ENCODE results near the gene DDX31.

The DDX31 gene

DNA sequence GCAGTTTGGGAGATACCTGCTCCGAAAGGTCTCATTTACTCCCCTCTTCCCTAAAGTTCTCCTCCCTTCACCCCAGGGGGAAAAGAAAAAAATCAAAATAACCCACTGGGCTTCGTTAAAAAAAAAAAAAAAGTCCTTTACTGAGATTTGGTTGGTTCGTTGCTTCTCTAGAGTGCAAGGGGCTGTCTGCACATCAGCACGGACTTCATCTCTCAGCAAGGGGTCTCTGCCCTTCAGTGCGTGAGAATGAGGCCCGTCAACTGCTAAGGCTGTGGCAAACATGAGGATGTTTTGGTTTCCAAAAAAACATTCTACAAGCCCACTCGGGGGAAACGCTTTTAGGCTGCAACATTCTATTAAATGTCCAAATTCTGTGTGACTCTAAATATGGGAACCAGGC is 77.3 kb downstream of the DDX31 start:
- ATAC-seq, result no peak

DNA sequence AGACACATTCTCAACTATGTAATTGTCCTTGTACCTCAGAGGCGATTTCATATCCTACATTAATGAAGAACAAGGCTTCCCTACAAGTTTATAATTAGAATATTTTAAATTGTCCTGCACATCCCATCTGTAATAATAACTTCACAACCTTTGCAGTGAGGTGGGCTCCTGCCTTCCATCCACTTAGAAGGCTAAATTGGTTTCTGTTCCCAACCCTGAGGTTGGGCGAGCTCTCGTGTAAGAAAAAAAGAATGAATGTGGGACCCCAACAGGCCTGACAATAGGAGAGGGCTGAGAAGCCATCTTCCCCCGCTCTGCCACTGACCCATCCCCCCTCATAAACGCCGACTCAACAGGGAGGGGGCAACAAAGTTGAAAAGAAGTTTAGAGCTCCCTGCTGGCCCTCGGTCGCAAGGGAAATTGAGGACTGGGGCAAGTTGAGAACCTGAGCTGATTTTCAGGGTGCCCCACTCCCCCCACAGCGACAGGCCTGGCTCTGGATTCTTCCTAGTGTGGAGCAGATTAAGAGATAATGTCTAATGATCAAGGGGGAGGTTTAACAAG is 78.0 kb downstream of the DDX31 start:
- ATAC-seq, result no peak

DNA sequence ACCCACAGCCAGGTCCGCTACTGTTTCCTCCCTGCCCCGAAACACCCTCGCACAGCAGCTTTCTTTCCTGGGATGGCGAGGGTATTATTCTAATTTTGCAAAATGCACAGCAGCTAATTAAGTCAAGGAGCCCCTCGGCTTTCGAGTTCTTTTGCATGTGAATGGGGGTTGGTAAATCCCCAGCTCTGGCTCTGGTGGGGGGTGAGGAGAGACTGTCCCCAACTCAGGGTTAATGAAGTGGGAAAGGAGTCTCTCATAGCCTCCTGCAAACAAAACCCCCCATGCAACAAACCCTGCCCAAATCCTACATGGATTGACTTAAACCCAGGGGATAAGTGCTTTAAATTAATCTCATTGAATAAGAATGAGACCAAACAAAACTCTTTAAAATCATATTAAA is 78.5 kb downstream of the DDX31 start:
- no peak for ATAC-seq

DNA sequence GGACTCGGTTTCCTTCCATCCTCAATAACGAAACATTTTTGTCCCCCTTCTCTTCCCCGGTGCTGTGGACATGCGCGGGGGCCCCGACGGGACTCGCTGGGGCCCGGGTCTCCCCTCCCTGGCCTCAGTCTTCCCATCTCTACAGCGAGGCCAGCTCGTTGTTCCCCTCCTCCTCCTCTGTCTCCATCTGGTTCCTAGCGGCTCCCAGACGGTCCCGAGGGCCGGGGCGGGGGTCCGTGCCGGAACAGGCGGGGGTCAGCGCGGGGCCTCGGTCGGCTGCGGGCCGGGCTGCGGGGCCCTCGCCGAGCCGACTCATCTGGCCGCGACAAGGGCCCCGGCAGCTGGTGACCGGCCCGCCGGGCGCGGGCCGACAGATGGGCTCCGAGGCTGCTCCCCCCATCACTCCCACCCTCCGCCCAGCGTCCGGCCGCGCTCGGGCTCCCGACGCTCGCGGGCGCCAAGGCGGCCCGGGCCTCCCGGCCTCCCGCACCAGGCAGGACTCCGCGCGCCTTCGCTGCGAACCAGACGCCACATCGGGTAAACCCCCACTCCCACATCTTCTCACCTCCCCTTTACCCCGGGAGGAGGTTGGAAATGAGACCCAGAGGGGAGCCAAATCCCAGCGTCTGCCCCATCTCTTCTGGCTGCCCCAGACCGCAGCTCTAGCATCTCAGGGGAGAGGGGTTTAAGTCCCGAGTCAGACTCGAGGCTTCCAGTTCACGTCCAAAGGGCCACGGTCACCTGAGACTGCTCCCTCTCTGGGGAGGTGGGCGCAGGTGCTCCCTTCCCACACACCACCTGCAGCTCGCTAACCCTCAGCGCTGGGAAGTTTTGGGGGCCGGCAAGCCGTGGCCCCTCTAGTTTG is 79.2 kb downstream of the DDX31 start:
- no peak for ATAC-seq

DNA sequence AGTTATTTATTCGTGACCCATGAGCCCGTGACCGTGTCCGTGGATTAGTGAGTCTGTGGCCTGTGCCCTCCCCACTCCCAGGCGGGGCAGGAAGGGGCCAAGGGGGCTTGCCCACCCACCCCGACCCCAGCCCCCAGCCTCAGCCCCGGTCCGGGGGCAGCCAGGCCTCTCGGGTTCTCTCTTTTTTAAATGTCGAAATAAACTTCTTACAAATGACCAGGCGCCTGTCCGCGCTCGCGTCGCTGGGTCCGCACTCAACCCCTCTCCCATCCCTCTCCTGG is 79.8 kb downstream of the DDX31 start:
- no peak for ATAC-seq

- no peak for ATAC-seq
Measured at GRCh38 chr9:132589148-132590036, 80.4 kb downstream of the DDX31 start.

GRCh38 chr9:132588501-132589147 is 81.2 kb downstream of the DDX31 start:
- no peak for ATAC-seq

- no peak for ATAC-seq
Measured at GRCh38 chr9:132588098-132588497, 81.7 kb downstream of the DDX31 start.

GRCh38 chr9:132587592-132587955 is 82.2 kb downstream of the DDX31 start:
- ATAC-seq, result no peak

GRCh38 chr9:132586830-132587591 is 82.8 kb downstream of the DDX31 start:
- ATAC-seq, result no peak

DNA sequence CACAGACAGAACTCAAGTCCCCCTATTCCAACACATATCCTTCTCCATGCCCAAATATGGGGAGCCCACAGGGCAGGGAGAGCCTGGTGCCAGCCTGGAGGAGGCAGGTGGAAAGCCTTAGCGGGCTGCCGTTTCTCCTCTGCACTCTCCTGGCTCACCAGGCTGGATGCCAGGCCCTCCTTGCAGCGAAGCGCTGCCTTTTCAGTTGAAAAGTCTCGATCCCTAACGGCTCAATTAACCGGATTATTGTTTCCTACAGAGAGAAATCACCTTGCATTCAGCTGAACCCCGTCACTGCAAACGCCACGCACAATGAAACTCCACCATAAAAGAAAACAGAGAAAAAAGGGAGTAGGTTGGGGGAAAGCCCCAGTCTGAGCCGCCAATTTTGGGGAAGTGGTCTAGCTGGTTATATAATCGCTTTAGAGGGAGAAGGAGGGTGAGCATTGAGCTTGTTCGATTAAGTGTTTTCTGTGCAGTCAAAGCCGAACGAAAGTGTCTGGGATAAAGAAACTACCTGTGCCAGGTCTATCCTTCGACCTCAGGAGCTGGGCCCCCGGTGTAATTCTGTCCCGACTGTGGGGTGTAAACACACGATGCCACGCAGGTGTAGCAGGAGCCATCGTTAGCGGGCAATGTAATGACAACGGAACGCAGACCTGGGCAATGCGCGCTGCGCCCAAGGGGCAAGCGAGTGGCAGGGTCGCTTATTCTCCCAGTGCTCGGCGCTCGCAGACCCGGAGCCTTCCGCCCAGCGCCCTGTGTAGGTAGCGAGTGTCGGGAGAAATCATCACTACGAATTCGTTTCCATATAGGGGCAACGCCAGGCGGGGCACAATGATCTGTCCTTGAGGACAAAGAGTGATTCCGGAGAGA is 83.6 kb downstream of the DDX31 start:
- no peak for ATAC-seq

- no peak for ATAC-seq
Measured at GRCh38 chr9:132584601-132585560, 84.9 kb downstream of the DDX31 start.

DNA sequence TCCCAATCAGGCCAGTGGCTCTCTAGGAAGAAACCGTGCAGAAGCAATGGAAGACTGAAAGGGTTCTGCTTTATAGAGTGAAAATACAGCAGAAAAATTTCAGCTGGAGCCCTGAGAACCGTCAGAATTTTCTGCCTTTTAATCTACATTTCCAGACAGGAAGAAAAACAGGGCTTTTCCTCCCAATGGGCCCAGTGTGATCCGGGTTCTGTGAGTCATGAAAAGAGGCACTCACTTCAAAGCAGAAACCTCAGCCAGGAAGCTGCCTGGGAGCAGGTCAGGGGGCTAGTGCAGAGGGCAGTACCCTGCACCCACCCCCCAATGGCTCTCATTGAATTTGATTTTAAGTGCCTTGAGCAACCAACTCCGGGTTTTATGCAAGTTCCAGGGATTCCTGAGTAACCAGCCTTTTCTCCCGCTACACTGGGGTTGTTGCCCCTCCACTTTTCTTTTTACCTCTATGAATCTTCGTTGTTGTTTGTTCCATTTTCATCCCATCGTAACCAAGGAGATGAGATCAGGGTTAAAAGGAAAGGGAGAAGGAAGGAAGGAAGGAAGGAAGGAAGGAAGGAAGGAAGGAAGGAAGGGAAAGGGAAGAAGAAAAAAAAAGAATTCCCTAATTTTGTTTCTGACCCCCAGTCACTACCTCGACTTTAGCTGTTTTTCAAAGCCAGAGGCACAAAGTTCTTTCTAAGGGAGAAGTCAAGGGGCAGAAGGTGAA is 86.0 kb downstream of the DDX31 start:
- no peak for ATAC-seq

DNA sequence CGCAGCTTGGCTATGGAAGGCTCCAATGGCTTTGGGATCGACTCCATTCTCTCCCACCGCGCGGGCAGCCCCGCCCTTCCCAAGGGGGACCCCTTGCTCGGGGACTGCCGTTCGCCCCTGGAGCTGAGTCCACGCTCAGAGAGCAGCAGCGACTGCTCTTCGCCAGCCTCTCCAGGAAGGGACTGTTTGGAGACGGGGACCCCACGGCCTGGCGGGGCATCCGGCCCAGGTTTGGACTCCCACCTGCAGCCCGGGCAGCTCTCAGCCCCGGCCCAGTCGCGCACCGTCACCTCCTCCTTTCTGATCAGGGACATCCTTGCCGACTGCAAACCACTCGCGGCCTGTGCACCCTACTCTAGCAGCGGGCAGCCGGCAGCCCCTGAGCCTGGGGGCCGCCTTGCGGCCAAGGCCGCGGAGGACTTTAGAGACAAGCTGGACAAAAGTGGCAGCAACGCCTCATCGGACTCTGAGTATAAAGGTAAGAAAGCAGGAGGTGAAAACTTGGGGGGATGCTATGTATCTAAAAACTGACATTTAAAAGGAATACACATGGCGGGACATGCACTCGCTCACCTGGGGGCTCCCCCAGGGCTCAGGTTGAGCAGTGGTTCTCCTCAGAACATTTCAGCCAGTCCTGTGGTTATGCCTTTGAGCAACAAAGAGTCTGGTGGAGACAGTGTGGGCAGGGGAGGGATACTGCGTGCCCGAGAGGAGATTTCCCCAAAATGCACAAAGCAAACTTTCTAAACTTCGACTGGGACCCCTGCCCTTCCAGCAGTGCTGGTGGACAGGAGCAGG is 86.8 kb downstream of the DDX31 start:
- ATAC-seq, result no peak

- ATAC-seq, result no peak
Measured at GRCh38 chr9:132582276-132582785, 87.5 kb downstream of the DDX31 start, which contains the start of gene BARHL1. Gene BARHL1 (plus strand): TSS chr9:132582606. CDS start chr9:132582798, 192 bp downstream.

- ATAC-seq, result no peak
Measured at GRCh38 chr9:132579427-132579798, 90.4 kb downstream of the DDX31 start.

DNA sequence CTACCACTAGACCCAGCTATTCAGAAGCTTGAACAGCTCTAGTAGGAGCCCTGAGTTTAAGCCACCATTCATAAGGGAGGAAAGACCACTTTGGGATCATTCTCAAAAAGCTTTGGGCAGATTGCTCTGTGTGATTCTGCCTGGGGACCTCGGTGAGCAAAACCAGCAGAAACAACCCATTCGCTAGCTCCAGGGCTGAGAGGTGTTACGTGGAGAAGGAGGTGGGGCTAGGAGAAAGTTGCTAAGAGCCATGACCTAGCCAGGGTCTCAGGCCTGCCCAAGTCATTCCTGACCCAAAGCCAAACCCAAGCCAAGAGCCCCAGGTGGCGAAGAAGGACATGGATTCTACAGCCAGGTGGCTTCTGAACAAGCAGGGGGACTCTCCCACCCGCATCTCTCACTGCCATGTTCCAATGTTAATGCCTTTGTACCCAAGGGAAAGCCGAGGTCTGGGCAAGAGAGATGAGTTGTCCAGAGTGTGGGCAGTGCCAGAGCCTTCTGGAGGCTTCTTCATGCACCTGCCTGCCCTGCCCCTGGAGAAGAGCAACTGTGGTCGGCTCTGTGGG is 91.3 kb downstream of the DDX31 start:
- no peak for ATAC-seq

- no peak for ATAC-seq
Measured at GRCh38 chr9:132577119-132577518, 92.7 kb downstream of the DDX31 start.
